Limb (tissue), 2 donors: ENCODE data around the gene WDPCP.
"Not testable (repeated sequence)": the region's sequence is repeated elsewhere in the genome, so short reads cannot be mapped to it uniquely, and the experiment has no call there.

Source experiments
- DNase-seq, 2 donors: peaks; one replicate each; pipeline ENCODE4 v3.0.0-alpha.2; 2016; ENCODE audit errors: extremely low spot score in 2 of 2

The WDPCP gene

GRCh38 chr2:63544017-63544627 is 44.2 kb downstream of the WDPCP start:
- DNase-seq, result peak in 1 of 2 donors; percentile 11

GRCh38 chr2:63539416-63540162 is 48.7 kb downstream of the WDPCP start:
- DNase-seq, result no peak

GRCh38 chr2:63538390-63538789 is 49.9 kb downstream of the WDPCP start:
- DNase-seq, result no peak

GRCh38 chr2:63537306-63537705 is 51.0 kb downstream of the WDPCP start:
- no peak for DNase-seq

GRCh38 chr2:63530704-63531279 is 57.5 kb downstream of the WDPCP start:
- no peak for DNase-seq

- DNase-seq, result no peak
Observed at GRCh38 chr2:63525905-63526304, 62.4 kb downstream of the WDPCP start.

GRCh38 chr2:63522950-63523349 is 65.3 kb downstream of the WDPCP start:
- no peak for DNase-seq

- DNase-seq, result no peak
Observed at GRCh38 chr2:63520793-63521192, 67.5 kb downstream of the WDPCP start.

GRCh38 chr2:63514781-63515180 is 73.5 kb downstream of the WDPCP start:
- no peak for DNase-seq

- no peak for DNase-seq
Observed at GRCh38 chr2:63514237-63514716, 74.0 kb downstream of the WDPCP start.

- no peak for DNase-seq
Observed at GRCh38 chr2:63506320-63506719, 82.0 kb downstream of the WDPCP start.

- DNase-seq, result no peak
Observed at GRCh38 chr2:63503818-63504217, 84.5 kb downstream of the WDPCP start.

GRCh38 chr2:63500398-63500797 is 87.9 kb downstream of the WDPCP start:
- DNase-seq, result no peak

- no peak for DNase-seq
Observed at GRCh38 chr2:63497576-63497975, 90.7 kb downstream of the WDPCP start.

GRCh38 chr2:63494968-63495367 is 93.3 kb downstream of the WDPCP start:
- DNase-seq, result no peak

- DNase-seq, result no peak
Observed at GRCh38 chr2:63494100-63494499, 94.2 kb downstream of the WDPCP start.

- DNase-seq, result peak; percentile 38 to 53
Observed at GRCh38 chr2:63488118-63488713, 100.1 kb downstream of the WDPCP start.

- no peak for DNase-seq
Observed at GRCh38 chr2:63486861-63487290, 101.4 kb downstream of the WDPCP start.

- DNase-seq, result no peak
Observed at GRCh38 chr2:63484901-63485300, 103.4 kb downstream of the WDPCP start.

GRCh38 chr2:63484481-63484880 is 103.8 kb downstream of the WDPCP start:
- DNase-seq, result no peak

GRCh38 chr2:63477686-63478085 is 110.6 kb downstream of the WDPCP start:
- DNase-seq, result no peak

- DNase-seq, result not testable (repeated sequence)
Observed at GRCh38 chr2:63469313-63469712, 119.0 kb downstream of the WDPCP start.
